ENCODE data around the gene GPD1. TPM values are rescaled to one million over a fixed set of nuclear protein-coding genes. Genes with fewer than 3 reads are reported as not detected.
A peak's percentile ranks its signal among the peaks of the same experiment; 100 is the strongest.

GPD1 gene
- 0.56 TPM for total RNA-seq

GRCh38 chr12:50103767-50104321, at the start of gene GPD1:
TSS of gene GPD1 (plus strand) at chr12:50104008. CDS start at chr12:50104051, 43 bp downstream.
- ATAC-seq: peak; percentile 85

DNA sequence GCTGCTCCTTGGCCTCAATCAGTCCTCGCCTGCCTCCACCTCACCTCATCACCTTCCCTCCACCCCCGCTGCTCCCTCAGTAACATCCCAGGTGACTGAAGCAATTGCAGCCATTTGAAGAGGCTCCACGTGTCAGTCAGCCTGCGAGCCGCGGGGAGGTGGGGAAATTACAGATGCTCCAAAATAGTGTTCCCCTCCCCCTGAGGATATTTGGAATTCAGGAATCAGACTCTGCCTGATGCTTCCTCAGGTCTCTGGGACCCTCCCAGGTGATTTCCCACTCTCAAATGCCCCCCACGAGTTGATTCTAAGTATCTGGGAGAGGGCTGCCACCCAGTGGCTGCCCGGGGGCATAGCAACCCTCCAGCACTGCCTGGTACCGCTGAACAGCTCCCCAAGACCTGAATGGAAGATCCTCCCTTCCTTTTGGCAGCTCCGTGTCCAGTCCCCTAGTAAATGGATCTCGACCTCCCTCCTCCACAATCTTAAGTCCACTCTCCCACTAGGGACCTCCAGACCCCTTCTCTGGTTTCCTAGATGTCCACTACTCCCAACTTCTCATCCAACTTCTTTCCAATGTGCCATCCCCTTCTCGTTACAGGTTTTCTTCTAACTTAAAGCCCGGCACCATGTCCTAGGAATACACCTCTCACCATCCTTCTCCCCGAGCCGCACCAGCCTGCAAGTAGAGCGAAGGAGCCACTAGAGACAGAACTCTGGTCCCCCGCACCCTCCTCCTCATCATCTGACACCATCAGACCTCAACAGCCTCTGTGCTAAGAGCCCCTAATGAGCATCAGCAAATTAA, 47.8 kb upstream of the GPD1 start:
- ATAC-seq: peak; percentile 65

- ATAC-seq: no peak
These were observed 47.2 kb upstream of the GPD1 start for GRCh38 chr12:50056639-50056976.

DNA sequence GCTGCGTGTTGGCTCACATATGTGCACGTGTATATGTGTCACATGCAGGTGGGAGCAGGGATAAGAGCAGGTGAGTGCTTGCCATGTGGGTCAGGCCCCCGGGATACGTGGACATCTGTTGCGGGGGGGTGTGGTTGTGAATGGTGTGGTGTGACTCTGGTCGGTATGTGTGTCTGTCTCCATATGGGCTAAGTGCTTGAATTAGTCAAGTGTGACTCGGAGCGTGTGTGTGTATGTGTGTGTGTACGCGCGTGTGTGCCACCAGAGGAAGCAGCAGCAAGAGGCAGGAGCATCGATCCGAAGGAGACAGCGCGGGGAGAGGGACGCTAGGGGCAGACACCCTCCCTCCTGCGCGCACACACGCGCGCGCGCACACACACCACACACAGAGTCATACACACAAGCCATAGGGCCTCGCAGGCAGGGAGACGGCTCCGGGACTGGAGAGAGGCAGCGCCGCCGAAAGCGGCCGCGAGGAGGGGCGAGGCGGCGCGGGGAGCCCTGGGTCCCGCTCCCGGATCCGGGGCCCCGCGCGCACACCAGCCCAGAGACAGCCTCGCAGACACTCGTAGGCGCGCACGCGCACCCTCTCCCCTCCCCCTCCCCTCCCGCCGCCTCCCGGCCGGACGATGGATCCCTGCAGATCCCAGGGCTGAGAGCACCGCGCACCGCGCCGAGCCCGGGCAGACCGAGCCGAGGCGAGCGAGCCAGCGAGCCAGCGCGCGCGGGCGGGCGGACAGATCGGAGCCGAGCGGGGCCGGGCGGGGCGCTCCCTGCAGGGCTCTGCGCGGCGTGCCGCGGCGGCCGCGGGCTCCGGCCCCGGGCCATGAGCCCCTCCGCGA, 46.6 kb upstream of the GPD1 start, which contains the start of gene ASIC1:
ASIC1 (plus strand) TSS at position 597 of the 842 bp plus-strand sequence. CDS start 1,171 bp downstream, outside the sequence.
- peak; percentile 67 for ATAC-seq

- ATAC-seq: no peak
These were observed 45.7 kb upstream of the GPD1 start for GRCh38 chr12:50057896-50058670.

GRCh38 chr12:50058743-50059312, 45.0 kb upstream of the GPD1 start:
- no peak for ATAC-seq

DNA sequence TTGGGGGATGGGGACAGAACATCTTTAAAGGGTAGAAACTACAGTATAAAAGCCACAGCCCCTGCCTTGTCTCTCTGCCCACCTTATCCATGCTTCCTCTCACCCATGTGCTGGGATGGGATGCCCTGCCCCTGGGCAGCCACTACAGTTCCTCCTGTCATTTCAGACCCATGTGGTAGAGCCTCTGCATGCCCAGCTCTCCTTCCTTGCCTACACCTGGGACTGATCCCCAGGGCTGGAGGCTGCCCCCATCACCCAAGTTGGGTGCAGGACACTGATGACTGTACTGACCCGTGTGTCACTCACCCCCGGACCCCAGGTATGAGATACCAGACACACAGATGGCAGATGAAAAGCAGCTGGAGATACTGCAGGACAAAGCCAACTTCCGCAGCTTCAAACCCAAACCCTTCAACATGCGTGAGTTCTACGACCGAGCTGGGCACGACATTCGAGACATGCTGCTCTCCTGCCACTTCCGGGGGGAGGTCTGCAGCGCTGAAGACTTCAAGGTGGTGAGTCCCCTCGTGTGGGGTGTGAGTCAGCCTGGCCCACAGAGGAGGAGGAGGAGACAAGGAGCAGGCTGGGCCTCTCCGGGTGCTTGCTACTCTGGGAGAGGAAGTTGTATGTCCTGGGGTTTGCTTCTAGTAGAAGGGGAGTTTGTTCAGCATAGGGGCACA, 44.2 kb upstream of the GPD1 start:
- no peak for ATAC-seq

DNA sequence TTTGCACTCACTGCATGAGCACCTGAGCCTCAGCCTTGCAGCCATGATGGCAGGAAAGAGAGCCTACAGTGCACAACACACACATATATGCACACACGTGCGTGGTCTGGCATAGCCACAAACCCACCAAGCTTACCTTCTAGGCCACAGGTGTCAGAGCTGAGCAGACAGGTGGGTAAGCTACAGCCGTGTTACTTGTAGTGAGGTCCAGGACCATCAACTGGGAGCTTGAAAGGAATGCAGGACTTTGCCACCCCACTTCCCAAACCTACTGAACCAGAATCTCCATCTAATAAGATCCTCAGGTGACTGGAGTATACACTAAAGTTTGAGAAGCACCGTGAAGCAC, 43.7 kb upstream of the GPD1 start:
- no peak for ATAC-seq

- ATAC-seq: no peak
These were observed 42.6 kb upstream of the GPD1 start for GRCh38 chr12:50061171-50061570.

DNA sequence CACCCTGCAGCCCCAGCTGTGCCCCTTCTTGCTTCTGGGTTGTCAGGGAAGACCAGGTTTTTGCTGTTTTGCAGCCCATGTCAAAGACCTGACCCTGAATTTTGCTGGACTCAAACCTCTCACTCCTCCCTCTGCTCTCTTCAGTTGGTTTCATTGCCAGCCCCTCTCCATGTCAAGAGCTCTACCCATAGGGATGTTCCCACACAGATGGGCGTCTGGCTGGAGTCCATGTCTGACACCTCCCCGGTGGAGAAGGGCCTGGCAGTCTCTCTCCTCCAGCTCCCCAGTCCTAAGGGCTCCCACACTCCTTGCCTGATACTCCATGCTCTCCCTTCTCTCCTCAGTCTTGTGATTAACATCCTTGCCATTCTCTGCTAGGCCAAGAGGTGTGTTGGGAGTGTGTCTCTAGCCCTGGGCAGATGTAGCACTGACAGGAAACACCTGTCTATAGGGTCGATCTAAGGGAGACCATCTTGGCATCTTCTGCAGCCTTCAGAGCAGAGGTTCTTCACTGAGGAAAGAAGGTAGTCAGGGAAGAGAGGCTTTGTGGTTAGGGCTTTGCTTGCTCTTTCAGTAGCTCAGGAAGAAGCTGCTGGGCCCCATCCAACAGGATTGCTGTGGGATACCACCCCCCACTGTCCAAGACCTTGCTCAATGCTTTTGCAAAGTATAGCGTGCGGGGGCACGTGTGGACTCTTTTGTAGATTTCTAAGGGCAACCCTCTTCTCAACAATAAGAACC, 41.7 kb upstream of the GPD1 start:
- no peak for ATAC-seq

- no peak for ATAC-seq
These were observed 40.9 kb upstream of the GPD1 start for GRCh38 chr12:50062728-50063460.

DNA sequence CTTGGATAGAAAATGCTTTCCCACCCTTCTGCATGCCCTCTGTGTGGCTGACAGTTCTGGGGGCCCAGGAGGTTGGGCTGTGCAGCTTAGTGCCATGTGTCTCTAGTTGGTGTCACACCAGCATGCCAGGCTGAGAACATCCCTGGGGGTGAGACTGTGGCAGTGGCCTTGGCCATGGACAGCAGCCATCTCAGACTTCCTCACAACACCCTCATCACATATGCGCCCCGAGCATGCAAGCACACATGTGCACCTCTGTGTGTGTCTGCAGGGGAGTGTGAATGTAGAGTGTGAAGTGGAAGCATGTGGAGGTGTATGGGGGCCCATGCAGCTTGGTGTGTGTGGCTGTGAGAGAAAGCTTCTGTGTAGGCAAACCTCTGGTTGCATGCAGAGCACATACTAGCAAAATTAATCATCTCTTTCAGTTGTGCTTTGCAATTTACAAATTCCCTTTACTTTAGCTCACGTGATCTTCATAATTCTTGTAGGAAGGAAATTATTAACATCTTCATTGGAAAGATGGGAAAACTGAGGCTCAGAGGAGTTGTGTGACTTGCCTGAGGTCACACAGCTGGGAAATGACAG, 38.0 kb upstream of the GPD1 start:
- no peak for ATAC-seq

- no peak for ATAC-seq
These were observed 37.4 kb upstream of the GPD1 start for GRCh38 chr12:50066402-50066801.

DNA sequence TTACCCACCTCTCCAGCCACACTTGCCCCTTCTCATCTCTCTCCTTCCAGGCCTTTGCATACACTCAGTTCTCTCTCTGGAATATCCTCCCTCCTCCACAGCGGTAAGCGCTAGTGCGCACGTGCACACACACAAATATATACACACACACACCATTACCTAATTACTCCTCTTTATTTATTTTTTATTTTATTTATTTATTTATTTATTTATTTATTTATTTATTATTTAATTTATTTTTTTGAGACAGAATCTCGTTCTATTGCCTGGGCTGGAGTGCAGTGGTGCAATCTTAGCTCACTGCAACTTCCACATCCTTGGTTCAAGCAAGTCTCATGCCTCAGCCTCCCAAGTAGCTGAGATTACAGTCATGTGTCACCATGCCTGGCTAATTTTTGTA, 34.7 kb upstream of the GPD1 start:
- ATAC-seq: no peak

GRCh38 chr12:50069539-50069938, 34.3 kb upstream of the GPD1 start:
- ATAC-seq: no peak

DNA sequence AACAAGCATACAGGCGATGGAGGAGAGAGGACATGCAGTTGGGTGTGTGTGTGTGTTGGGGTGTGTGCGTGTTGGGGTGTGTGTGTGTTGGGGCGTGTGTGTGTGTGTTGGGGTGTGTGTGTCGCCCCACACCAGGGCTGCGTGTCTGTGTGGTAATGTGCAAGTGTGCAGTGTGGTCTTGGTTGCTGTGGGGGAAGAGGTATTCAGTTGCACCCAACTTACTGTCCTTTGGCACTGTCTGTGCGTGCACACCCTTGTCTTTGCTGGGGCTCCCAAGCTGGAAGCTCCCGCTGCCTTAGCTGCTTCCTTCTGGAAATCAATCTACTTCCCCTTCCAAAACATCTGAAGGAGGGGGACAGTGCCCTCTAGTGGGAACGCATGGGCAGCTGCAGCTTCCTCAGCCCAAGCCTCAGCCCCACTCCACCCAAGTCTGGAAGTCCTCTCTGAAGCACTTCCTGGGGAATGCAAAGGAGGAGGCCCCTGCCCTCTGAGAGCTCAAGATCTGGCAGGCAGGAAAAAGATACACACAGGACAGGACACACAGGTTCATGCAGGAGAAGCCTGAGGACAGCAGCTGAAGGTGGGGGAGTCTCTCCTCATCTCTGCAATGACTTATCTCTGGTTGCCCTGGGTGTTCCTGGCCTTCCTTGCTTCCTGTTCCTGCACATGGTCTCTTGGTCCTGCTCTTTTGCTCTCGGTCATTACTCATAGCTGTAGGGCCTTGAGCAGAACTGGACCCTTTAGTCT, 33.3 kb upstream of the GPD1 start:
- peak; percentile 76 for ATAC-seq

- ATAC-seq: no peak
These were observed 31.5 kb upstream of the GPD1 start for GRCh38 chr12:50072198-50072907.

GRCh38 chr12:50073206-50073605, 30.6 kb upstream of the GPD1 start:
- ATAC-seq: peak; percentile 31
